Smooth muscle cell (in vitro differentiated cells): ENCODE data around the gene CEACAM3. TPM values are rescaled to one million over a fixed set of nuclear protein-coding genes. Genes with fewer than 3 reads are reported as not detected.

Experiments used
- DNase-seq: peaks from one replicate; lab custom pipeline; 2025; ENCODE audit not compliant: unreplicated experiment; lab: John Stamatoyannopoulos, UW
- H2AFZ ChIP-seq: fragments of 200-600 bp; sonication (generic); 2 replicates; pipeline ENCODE4 v1.6.0; 2016; ENCODE audit warnings: antibody characterized with exemption, low read depth, mild to moderate bottlenecking
- H3F3A ChIP-seq: fragments of 200-600 bp; sonication (generic); 2 replicates; pipeline ENCODE4 v1.6.0; 2017; ENCODE audit warnings: antibody characterized with exemption, low read depth
- H3K27ac ChIP-seq: fragments of 200-600 bp; sonication (generic); 2 replicates; pipeline ENCODE4 v1.5.1; 2016; ENCODE audit warnings: low read depth, mild to moderate bottlenecking
- H3K27me3 ChIP-seq: fragments of 200-600 bp; sonication (generic); 2 replicates; pipeline ENCODE4 v1.6.1; 2016; ENCODE audit warnings: low read depth, mild to moderate bottlenecking
- H3K36me3 ChIP-seq: fragments of 200-600 bp; sonication (generic); 2 replicates; pipeline ENCODE4 v1.5.1; 2016; ENCODE audit warnings: low read depth
- H3K4me1 ChIP-seq: fragments of 200-600 bp; sonication (generic); 2 replicates; pipeline ENCODE4 v1.5.1; 2016; ENCODE audit warnings: low read depth
- H3K4me2 ChIP-seq: fragments of 200-600 bp; sonication (generic); 2 replicates; pipeline ENCODE4 v1.6.0; 2016; ENCODE audit warnings: mild to moderate bottlenecking
- H3K4me3 ChIP-seq: fragments of 200-600 bp; sonication (generic); 2 replicates; pipeline ENCODE4 v1.5.1; 2016; ENCODE audit warnings: mild to moderate bottlenecking
- H3K79me2 ChIP-seq: fragments of 200-600 bp; sonication (generic); 2 replicates; pipeline ENCODE4 v1.6.0; 2016; ENCODE audit warnings: low read depth, mild to moderate bottlenecking
- H3K9ac ChIP-seq: fragments of 200-600 bp; sonication (generic); 2 replicates; pipeline ENCODE4 v1.6.0; 2016; ENCODE audit warnings: low read depth
- H3K9me3 ChIP-seq: fragments of 200-600 bp; sonication (generic); replicated peaks from 2 replicates; pipeline ENCODE4 v1.5.1; 2016; ENCODE audit warnings: low read depth
- H4K20me1 ChIP-seq: fragments of 200-600 bp; sonication (generic); 2 replicates; pipeline ENCODE4 v1.6.0; 2016; ENCODE audit warnings: low read depth
- WGBS: methylation state at CpG from one replicate; pipeline ENCODE4 v1.1.7; 2016; ENCODE audit warnings: low lambda C conversion rate; 5-methylcytosine and 5-hydroxymethylcytosine counted together
- polyA plus RNA-seq: library from polyadenylated mRNA; unstranded; fragments of >200 nt; fragmentation: Nextera tagmentation; extraction: Ambion mirVana; gene quantifications from 2 replicates; pipeline ENCODE4 v1.2.1, GENCODE V29; 2016
- total RNA-seq: library from RNA; depleted of rRNA; stranded (reverse); fragments of >200 nt; gene quantifications from 2 replicates; pipeline ENCODE4 v1.2.3, GENCODE V29; 2014
- TF ChIP-seq, protein P1 (sequence below): fragments of 200-600 bp; sonication (generic); IDR thresholded peaks from 2 replicates; pipeline ENCODE4 v1.5.1; 2017; ENCODE audit warnings: borderline replicate concordance, mild to moderate bottlenecking, antibody characterized with exemption; ENCODE audit not compliant: insufficient read depth, poor library complexity, severe bottlenecking

The CEACAM3 gene
- total and polyA plus RNA-seq, 2 experiments from 2014 or later: not detected

DNA sequence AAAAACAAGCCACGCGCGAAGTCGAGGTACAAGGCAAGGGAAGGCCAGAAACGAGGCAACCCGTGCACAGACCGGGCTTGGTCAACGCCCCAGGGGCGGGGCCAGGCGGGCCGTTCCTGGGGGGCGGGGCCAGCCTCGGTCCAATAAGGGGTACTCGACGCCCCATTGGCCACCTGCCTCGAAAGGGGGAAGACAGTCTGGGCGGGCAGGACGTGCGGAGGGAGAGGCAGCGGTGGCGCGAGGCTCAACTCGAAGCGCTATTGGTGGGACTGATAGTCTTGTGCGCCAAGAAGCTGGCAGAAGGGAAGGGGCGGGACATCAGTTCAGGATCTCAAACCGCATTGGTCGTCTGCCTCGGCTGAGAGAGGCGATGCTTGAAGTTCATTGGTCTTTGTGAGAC, 48.2 kb downstream of the CEACAM3 start, which contains the start of gene LYPD4:
TSS of gene LYPD4 (minus strand) at position 83 of the 400 bp plus-strand sequence. CDS start 5,398 bp downstream, outside the sequence.
- Histone ChIP-seq H3K9ac (no peak within 1 kb of the TSS), H3K9me3 (no peaks in the 10 kb centered on the region), H3F3A (no peaks in the 10 kb centered on the region), H3K4me3 (no peak within 1 kb of the TSS), H3K4me2 (no peak within 1 kb of the TSS), H3K79me2 (no peaks in the 10 kb centered on the region), H2AFZ (no peak within 1 kb of the TSS), H3K27ac (no peak within 1 kb of the TSS), H3K27me3 (peaks cover 4% of the 10 kb centered on the region), H3K36me3 (no peaks in the 10 kb centered on the region), H4K20me1 (no peaks in the 10 kb centered on the region), H3K4me1 (no peaks in the 10 kb centered on the region)
- TF ChIP-seq, protein P1, sequence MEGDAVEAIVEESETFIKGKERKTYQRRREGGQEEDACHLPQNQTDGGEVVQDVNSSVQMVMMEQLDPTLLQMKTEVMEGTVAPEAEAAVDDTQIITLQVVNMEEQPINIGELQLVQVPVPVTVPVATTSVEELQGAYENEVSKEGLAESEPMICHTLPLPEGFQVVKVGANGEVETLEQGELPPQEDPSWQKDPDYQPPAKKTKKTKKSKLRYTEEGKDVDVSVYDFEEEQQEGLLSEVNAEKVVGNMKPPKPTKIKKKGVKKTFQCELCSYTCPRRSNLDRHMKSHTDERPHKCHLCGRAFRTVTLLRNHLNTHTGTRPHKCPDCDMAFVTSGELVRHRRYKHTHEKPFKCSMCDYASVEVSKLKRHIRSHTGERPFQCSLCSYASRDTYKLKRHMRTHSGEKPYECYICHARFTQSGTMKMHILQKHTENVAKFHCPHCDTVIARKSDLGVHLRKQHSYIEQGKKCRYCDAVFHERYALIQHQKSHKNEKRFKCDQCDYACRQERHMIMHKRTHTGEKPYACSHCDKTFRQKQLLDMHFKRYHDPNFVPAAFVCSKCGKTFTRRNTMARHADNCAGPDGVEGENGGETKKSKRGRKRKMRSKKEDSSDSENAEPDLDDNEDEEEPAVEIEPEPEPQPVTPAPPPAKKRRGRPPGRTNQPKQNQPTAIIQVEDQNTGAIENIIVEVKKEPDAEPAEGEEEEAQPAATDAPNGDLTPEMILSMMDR: no peak
- WGBS: 90% methylated on average over 30 of the region's 30 CpGs
- no peak for DNase-seq

DNA sequence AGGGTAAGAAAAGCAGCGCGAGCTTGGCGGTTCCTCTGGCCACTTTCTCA, 48.4 kb downstream of the CEACAM3 start, which contains the start of gene DMRTC2:
TSS of gene DMRTC2 (plus strand) at position 42 of the 50 bp plus-strand sequence. CDS start 2,387 bp downstream, outside the sequence.
- Histone ChIP-seq H3F3A (no peaks in the 10 kb centered on the region), H3K4me2 (no peak within 1 kb of the TSS), H3K4me3 (no peak within 1 kb of the TSS), H3K9me3 (no peaks in the 10 kb centered on the region), H4K20me1 (no peaks in the 10 kb centered on the region), H3K4me1 (no peaks in the 10 kb centered on the region), H3K36me3 (no peaks in the 10 kb centered on the region), H3K27ac (no peak within 1 kb of the TSS), H3K27me3 (peaks cover 3% of the 10 kb centered on the region), H3K9ac (no peak within 1 kb of the TSS), H2AFZ (no peak within 1 kb of the TSS), H3K79me2 (no peaks in the 10 kb centered on the region)
- DNase-seq: no peak
- WGBS: 97% methylated on average over 3 of the region's 3 CpGs
- TF ChIP-seq, protein P1: no peak

DNA sequence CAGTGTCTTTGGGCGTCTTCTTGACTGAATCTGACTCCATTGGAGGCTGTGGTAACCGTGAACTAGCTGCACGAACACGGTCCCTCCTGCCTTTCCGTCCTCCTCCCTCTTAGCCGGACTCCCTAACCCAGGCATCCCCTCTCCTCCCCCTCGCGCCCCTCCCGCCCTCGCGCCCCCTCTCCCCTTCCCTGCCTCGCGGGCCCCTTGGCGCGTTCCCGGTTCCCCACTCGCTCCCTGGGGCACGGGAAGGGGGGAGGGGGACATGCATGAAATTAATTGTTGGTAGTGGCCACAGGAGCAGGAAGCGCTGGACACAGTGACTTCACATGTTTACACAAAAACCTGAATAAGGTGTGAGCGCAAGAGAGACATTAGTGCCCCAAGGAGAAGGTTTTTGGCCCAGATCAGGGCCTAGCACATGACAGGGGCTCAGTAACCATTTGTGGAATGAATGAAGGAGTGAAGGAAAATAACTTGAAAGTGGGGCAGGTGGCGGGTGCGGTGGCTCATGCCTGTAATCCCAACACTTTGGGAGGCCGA, 48.7 kb downstream of the CEACAM3 start:
- H3K27ac ChIP-seq: no peak overlapping the region
- no peak overlapping the region for H2AFZ ChIP-seq
- no peaks in the 10 kb centered on the region for H3K9me3 ChIP-seq
- DNase-seq: no peak
- no peaks in the 10 kb centered on the region for H4K20me1 ChIP-seq
- H3K79me2 ChIP-seq: no peaks in the 10 kb centered on the region
- H3K27me3 ChIP-seq: peaks cover under 1% of the 10 kb centered on the region
- no peak overlapping the region for H3K4me3 ChIP-seq
- H3K4me2 ChIP-seq: no peak overlapping the region
- H3K4me1 ChIP-seq: no peaks in the 10 kb centered on the region
- TF ChIP-seq, protein P1: no peak
- 94% methylated on average over 14 of the region's 23 CpGs for WGBS
- no peaks in the 10 kb centered on the region for H3F3A ChIP-seq
- no peaks in the 10 kb centered on the region for H3K36me3 ChIP-seq
- no peak overlapping the region for H3K9ac ChIP-seq

DNA sequence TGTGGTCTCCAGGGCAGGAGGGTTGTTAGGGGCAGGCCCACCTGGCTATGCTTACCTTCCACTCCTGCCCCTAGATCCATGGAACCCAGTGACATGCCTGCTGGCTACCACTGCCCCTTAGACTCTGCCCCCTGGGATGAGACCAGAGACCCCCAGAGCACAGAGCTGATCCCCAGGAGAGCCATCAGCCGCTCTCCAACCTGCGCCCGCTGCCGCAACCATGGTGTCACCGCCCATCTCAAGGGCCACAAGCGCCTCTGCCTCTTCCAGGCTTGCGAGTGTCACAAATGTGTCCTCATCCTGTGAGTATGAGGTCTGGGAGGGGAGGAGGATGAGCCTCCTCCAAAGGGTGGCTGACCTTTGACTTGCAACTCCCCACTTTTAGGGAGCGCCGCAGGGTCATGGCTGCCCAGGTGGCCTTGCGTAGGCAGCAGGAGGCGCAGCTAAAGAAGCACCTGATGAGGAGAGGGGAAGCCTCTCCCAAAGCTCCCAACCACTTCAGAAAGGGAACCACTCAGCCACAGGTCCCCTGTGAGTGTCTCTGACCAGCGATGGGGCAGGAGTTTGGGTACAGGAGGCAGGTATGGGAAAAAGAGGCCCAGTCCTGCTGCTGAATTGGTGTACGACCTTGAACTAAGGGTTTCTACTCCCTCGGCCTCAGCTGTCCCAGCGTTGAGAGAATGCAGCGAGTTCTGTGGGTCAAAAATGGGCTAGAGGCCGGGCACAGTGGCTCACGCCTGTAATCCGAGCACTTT, 51.1 kb downstream of the CEACAM3 start:
- no peaks in the 10 kb centered on the region for H3K36me3 ChIP-seq
- H3K4me3 ChIP-seq: no peak overlapping the region
- H3K27me3 ChIP-seq: peaks cover 18% of the 10 kb centered on the region
- H4K20me1 ChIP-seq: no peaks in the 10 kb centered on the region
- no peaks in the 10 kb centered on the region for H3F3A ChIP-seq
- no peak overlapping the region for H3K27ac ChIP-seq
- DNase-seq: no peak
- no peaks in the 10 kb centered on the region for H3K9me3 ChIP-seq
- WGBS: 86% methylated on average over 19 of the region's 19 CpGs
- no peaks in the 10 kb centered on the region for H3K4me1 ChIP-seq
- H2AFZ ChIP-seq: no peak overlapping the region
- TF ChIP-seq, protein P1: no peak
- no peak overlapping the region for H3K4me2 ChIP-seq
- H3K79me2 ChIP-seq: no peaks in the 10 kb centered on the region
- H3K9ac ChIP-seq: no peak overlapping the region
